Measurements from ENCODE around the gene C12orf57. TPM values are rescaled to one million over a fixed set of nuclear protein-coding genes. Genes with fewer than 3 reads are reported as not detected.

C12orf57 gene
- total and polyA plus RNA-seq, 2 of the 13 experiments (the other 11 are each of a cell fraction or from before 2014, with no cell fraction given): 84.0 to 287 TPM

DNA sequence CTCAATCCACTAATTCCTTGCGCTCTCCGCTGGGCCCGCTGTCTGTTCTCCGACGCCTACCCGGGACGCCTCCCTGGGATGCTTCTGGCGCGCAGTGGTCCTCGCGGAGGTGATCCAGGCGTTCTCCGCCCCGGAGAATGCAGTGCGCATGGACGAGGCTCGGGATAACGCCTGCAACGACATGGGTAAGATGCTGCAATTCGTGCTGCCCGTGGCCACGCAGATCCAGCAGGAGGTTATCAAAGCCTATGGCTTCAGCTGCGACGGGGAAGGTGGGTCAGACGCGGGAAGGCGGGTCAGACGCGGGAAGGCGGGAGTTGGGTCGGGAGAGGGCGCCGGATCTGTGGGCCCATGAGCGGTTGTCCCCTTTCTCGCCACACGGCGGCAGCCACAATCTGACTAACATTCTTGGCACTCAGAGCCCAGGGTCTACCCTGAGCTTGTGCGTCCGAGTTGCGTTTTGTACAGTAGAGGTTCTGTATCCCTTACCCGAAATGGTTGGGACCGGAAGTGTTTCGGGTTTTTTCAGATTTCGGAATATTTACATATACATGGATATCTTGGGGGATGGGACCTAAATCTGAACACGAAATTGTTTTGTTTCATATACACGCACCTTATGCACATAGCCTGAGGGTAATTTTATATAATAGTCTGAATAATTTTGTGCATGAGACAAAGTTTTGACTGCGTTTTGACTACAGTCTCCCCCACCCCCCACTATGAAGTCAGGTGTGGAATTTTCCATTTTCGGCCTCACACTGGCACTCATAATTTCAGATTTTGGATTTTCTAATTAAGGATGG is 762 bp downstream of the C12orf57 start (continued):
- no peak for TF ChIP-seq PAWR (CRISPR knock-in tag; IDR thresholded peaks at IDR 0.05; ENCODE audit: borderline replicate concordance)
- TF ChIP-seq, protein P1, sequence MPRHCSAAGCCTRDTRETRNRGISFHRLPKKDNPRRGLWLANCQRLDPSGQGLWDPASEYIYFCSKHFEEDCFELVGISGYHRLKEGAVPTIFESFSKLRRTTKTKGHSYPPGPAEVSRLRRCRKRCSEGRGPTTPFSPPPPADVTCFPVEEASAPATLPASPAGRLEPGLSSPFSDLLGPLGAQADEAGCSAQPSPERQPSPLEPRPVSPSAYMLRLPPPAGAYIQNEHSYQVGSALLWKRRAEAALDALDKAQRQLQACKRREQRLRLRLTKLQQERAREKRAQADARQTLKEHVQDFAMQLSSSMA (CRISPR knock-in tag; IDR thresholded peaks at IDR 0.05): no peak
- TF ChIP-seq DR1 (CRISPR knock-in tag; IDR thresholded peaks at IDR 0.05): no peak; the same call in 1 of the 2 replicates
- TF ChIP-seq ZNF792 (CRISPR knock-in tag; IDR thresholded peaks at IDR 0.05): peak; percentile 15; the same call in 1 of the 2 replicates
- TF ChIP-seq, protein P2, sequence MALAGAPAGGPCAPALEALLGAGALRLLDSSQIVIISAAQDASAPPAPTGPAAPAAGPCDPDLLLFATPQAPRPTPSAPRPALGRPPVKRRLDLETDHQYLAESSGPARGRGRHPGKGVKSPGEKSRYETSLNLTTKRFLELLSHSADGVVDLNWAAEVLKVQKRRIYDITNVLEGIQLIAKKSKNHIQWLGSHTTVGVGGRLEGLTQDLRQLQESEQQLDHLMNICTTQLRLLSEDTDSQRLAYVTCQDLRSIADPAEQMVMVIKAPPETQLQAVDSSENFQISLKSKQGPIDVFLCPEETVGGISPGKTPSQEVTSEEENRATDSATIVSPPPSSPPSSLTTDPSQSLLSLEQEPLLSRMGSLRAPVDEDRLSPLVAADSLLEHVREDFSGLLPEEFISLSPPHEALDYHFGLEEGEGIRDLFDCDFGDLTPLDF (CRISPR knock-in tag; IDR thresholded peaks at IDR 0.05): peak; percentile 94
- 0 out of 2 replicates have a peak, but pooled peaks have one; percentile 53 for TF ChIP-seq ZNF83 (CRISPR knock-in tag; IDR thresholded peaks at IDR 0.05; ENCODE audit: borderline replicate concordance)
- TF ChIP-seq ZSCAN25 (CRISPR knock-in tag; IDR thresholded peaks at IDR 0.05): 0 out of 2 replicates have a peak, but pooled peaks have one; percentile 48
- no peak for TF ChIP-seq FOXK1 (CRISPR knock-in tag; IDR thresholded peaks at IDR 0.05; ENCODE audit: borderline replicate concordance, low read depth)
- TF ChIP-seq REPIN1 (CRISPR knock-in tag; IDR thresholded peaks at IDR 0.05; ENCODE audit: borderline replicate concordance, low read depth): 0 out of 2 replicates have a peak, but pooled peaks have one; percentile 18
- TF ChIP-seq NAIF1 (CRISPR knock-in tag; IDR thresholded peaks at IDR 0.05; ENCODE audit: borderline replicate concordance): no peak
- TF ChIP-seq ZNF552 (CRISPR knock-in tag; IDR thresholded peaks at IDR 0.05; ENCODE audit: borderline replicate concordance): peak; percentile 91; the same call in 1 of the 2 replicates
- TF ChIP-seq FOSL2 (CRISPR knock-in tag; IDR thresholded peaks at IDR 0.05): peak; percentile 50; the same call in 1 of the 2 replicates
- TF ChIP-seq, protein P3, sequence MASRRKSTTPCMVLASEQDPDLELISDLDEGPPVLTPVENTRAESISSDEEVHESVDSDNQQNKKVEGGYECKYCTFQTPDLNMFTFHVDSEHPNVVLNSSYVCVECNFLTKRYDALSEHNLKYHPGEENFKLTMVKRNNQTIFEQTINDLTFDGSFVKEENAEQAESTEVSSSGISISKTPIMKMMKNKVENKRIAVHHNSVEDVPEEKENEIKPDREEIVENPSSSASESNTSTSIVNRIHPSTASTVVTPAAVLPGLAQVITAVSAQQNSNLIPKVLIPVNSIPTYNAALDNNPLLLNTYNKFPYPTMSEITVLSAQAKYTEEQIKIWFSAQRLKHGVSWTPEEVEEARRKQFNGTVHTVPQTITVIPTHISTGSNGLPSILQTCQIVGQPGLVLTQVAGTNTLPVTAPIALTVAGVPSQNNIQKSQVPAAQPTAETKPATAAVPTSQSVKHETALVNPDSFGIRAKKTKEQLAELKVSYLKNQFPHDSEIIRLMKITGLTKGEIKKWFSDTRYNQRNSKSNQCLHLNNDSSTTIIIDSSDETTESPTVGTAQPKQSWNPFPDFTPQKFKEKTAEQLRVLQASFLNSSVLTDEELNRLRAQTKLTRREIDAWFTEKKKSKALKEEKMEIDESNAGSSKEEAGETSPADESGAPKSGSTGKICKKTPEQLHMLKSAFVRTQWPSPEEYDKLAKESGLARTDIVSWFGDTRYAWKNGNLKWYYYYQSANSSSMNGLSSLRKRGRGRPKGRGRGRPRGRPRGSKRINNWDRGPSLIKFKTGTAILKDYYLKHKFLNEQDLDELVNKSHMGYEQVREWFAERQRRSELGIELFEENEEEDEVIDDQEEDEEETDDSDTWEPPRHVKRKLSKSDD (CRISPR knock-in tag; IDR thresholded peaks at IDR 0.05; ENCODE audit: low read depth): 0 out of 2 replicates have a peak, but pooled peaks have one; percentile 49
- TF ChIP-seq AGO1 (IDR thresholded peaks at IDR 0.05; ENCODE audit: low read depth, low read length, poor library complexity, severe bottlenecking): peak; percentile 61
- peak; percentile 70 for TF ChIP-seq ASH2L (IDR thresholded peaks at IDR 0.05; ENCODE audit: insufficient read length, low read depth, low read length)
- TF ChIP-seq, protein P4, sequence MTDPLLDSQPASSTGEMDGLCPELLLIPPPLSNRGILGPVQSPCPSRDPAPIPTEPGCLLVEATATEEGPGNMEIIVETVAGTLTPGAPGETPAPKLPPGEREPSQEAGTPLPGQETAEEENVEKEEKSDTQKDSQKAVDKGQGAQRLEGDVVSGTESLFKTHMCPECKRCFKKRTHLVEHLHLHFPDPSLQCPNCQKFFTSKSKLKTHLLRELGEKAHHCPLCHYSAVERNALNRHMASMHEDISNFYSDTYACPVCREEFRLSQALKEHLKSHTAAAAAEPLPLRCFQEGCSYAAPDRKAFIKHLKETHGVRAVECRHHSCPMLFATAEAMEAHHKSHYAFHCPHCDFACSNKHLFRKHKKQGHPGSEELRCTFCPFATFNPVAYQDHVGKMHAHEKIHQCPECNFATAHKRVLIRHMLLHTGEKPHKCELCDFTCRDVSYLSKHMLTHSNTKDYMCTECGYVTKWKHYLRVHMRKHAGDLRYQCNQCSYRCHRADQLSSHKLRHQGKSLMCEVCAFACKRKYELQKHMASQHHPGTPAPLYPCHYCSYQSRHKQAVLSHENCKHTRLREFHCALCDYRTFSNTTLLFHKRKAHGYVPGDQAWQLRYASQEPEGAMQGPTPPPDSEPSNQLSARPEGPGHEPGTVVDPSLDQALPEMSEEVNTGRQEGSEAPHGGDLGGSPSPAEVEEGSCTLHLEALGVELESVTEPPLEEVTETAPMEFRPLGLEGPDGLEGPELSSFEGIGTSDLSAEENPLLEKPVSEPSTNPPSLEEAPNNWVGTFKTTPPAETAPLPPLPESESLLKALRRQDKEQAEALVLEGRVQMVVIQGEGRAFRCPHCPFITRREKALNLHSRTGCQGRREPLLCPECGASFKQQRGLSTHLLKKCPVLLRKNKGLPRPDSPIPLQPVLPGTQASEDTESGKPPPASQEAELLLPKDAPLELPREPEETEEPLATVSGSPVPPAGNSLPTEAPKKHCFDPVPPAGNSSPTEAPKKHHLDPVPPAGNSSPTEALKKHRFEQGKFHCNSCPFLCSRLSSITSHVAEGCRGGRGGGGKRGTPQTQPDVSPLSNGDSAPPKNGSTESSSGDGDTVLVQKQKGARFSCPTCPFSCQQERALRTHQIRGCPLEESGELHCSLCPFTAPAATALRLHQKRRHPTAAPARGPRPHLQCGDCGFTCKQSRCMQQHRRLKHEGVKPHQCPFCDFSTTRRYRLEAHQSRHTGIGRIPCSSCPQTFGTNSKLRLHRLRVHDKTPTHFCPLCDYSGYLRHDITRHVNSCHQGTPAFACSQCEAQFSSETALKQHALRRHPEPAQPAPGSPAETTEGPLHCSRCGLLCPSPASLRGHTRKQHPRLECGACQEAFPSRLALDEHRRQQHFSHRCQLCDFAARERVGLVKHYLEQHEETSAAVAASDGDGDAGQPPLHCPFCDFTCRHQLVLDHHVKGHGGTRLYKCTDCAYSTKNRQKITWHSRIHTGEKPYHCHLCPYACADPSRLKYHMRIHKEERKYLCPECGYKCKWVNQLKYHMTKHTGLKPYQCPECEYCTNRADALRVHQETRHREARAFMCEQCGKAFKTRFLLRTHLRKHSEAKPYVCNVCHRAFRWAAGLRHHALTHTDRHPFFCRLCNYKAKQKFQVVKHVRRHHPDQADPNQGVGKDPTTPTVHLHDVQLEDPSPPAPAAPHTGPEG (CRISPR knock-in tag; IDR thresholded peaks at IDR 0.05): peak; percentile 74; the same call in 1 of the 2 replicates
- 0 out of 2 replicates have a peak, but pooled peaks have one; percentile 64 for TF ChIP-seq ZNF567 (CRISPR knock-in tag; IDR thresholded peaks at IDR 0.05; ENCODE audit: borderline replicate concordance)
